ENCODE measurements around the gene OR11G2.

DNA sequence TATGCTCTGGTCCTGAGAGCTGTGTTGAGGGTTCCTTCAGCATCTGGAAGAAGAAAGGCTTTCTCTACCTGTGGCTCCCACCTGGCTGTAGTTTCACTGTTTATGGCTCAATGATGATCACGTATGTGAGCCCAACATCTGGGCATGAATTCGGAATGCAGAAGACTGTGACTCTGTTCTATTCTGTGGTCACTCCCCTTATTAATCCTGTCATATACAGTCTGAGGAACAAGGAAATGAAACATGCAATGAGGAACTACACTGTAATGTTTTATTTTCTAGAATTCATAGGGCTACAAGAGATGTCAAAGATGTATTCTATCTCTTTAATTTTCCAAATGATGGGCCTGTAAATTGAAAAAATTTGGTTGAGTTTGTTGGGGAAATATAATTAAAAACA is 10.8 kb upstream of the OR11G2 start:
- TF ChIP-seq, protein P1, sequence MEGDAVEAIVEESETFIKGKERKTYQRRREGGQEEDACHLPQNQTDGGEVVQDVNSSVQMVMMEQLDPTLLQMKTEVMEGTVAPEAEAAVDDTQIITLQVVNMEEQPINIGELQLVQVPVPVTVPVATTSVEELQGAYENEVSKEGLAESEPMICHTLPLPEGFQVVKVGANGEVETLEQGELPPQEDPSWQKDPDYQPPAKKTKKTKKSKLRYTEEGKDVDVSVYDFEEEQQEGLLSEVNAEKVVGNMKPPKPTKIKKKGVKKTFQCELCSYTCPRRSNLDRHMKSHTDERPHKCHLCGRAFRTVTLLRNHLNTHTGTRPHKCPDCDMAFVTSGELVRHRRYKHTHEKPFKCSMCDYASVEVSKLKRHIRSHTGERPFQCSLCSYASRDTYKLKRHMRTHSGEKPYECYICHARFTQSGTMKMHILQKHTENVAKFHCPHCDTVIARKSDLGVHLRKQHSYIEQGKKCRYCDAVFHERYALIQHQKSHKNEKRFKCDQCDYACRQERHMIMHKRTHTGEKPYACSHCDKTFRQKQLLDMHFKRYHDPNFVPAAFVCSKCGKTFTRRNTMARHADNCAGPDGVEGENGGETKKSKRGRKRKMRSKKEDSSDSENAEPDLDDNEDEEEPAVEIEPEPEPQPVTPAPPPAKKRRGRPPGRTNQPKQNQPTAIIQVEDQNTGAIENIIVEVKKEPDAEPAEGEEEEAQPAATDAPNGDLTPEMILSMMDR (IDR thresholded peaks at IDR 0.05) = no peak
- no peak for TF ChIP-seq POLR2A (IDR thresholded peaks at IDR 0.05)
- no peak for TF ChIP-seq POLR2AphosphoS5 (IDR thresholded peaks at IDR 0.05)

Data from sigmoid colon (tissue), 4 donors.